H9 (cell line): ENCODE data around the gene OR52E1. TPM values are rescaled to one million over a fixed set of nuclear protein-coding genes. Genes with fewer than 3 reads are reported as not detected.

Experiments used
- DNase-seq: peaks from one replicate; pipeline ENCODE4 v3.0.0-alpha.2; 2017
- H2AFZ ChIP-seq: one replicate; pipeline ENCODE4 v1.6.1; 2013; ENCODE audit warnings: mild to moderate bottlenecking, low read length, control low read depth, moderate library complexity
- H2AK5ac ChIP-seq: 2 replicates; pipeline ENCODE4 v1.6.1; 2013; ENCODE audit warnings: low read length, control low read depth, mixed read lengths; ENCODE audit not compliant: insufficient read length
- H2BK120ac ChIP-seq: one replicate; pipeline ENCODE4 v1.6.1; 2013; ENCODE audit warnings: low read depth, mild to moderate bottlenecking, low read length, control low read depth, inconsistent platforms; ENCODE audit not compliant: poor library complexity, severe bottlenecking
- H2BK12ac ChIP-seq: 2 replicates; pipeline ENCODE4 v1.6.1; 2013; ENCODE audit warnings: low read length, control low read depth, mixed read lengths, low read depth; ENCODE audit not compliant: insufficient read length
- H2BK15ac ChIP-seq: 2 replicates; pipeline ENCODE4 v1.6.1; 2013; ENCODE audit warnings: low read depth, low read length, control low read depth
- H2BK20ac ChIP-seq: one replicate; pipeline ENCODE4 v1.6.1; 2013; ENCODE audit warnings: low read depth, mild to moderate bottlenecking, low read length, control low read depth, inconsistent platforms; ENCODE audit not compliant: poor library complexity, severe bottlenecking
- H2BK5ac ChIP-seq: 2 replicates; pipeline ENCODE4 v1.6.1; 2013; ENCODE audit warnings: low read length, control low read depth, mixed read lengths; ENCODE audit not compliant: insufficient read length
- H3K14ac ChIP-seq: 2 replicates; pipeline ENCODE4 v1.6.1; 2013; ENCODE audit warnings: low read length, control low read depth; ENCODE audit not compliant: insufficient read depth
- H3K18ac ChIP-seq: 2 replicates; pipeline ENCODE4 v1.6.1; 2013; ENCODE audit warnings: low read depth, mild to moderate bottlenecking, mixed read lengths, low read length, control low read depth; ENCODE audit not compliant: insufficient read length
- H3K23ac ChIP-seq: 2 replicates; pipeline ENCODE4 v1.6.1; 2013; ENCODE audit warnings: low read length, control low read depth, mixed read lengths, low read depth; ENCODE audit not compliant: insufficient read length
- H3K23me2 ChIP-seq: 2 replicates; pipeline ENCODE4 v1.6.1; 2013; ENCODE audit warnings: low read depth, mild to moderate bottlenecking, mixed read lengths, low read length, control low read depth; ENCODE audit not compliant: insufficient read length, poor library complexity, severe bottlenecking
- H3K27ac ChIP-seq: 2 replicates; pipeline ENCODE4 v1.5.1; 2013; ENCODE audit warnings: low read length, control low read depth, mixed read lengths, low read depth; ENCODE audit not compliant: insufficient read length
- H3K27me3 ChIP-seq: 2 replicates; pipeline ENCODE4 v1.6.1; 2013; ENCODE audit warnings: low read length, control low read depth, inconsistent platforms; ENCODE audit not compliant: insufficient read depth
- H3K4ac ChIP-seq: 2 replicates; pipeline ENCODE4 v1.6.1; 2013; ENCODE audit warnings: low read depth, mild to moderate bottlenecking, control low read depth, inconsistent platforms, low read length, moderate library complexity
- H3K4me1 ChIP-seq: 2 replicates; pipeline ENCODE4 v1.6.1; 2013; ENCODE audit warnings: low read length, control low read depth, inconsistent platforms; ENCODE audit not compliant: insufficient read depth
- H3K4me2 ChIP-seq: 2 replicates; pipeline ENCODE4 v1.6.1; 2013; ENCODE audit warnings: low read length, control low read depth, mixed read lengths; ENCODE audit not compliant: insufficient read length, insufficient read depth
- H3K56ac ChIP-seq: 2 replicates; pipeline ENCODE4 v1.6.1; 2013; ENCODE audit warnings: low read depth, mild to moderate bottlenecking, mixed read lengths, low read length, control low read depth; ENCODE audit not compliant: insufficient read length
- H3K79me1 ChIP-seq: 2 replicates; pipeline ENCODE4 v1.6.1; 2013; ENCODE audit warnings: low read depth, mild to moderate bottlenecking, moderate library complexity, low read length, control low read depth, inconsistent platforms; ENCODE audit not compliant: insufficient read depth, poor library complexity, severe bottlenecking
- H3K79me2 ChIP-seq: 2 replicates; pipeline ENCODE4 v1.6.1; 2013; ENCODE audit warnings: low read length, control low read depth, inconsistent platforms; ENCODE audit not compliant: insufficient read depth
- H3K9ac ChIP-seq: 2 replicates; pipeline ENCODE4 v1.6.1; 2013; ENCODE audit warnings: low read length, control low read depth, mixed read lengths; ENCODE audit not compliant: insufficient read length; ENCODE audit errors: extremely low read depth
- H3K9me3 ChIP-seq: one replicate; pipeline ENCODE4 v1.6.1; 2013; ENCODE audit warnings: low read depth, low read length, inconsistent platforms; ENCODE audit not compliant: control insufficient read depth
- H3T11ph ChIP-seq: one replicate; pipeline ENCODE4 v1.6.1; 2013; ENCODE audit warnings: mild to moderate bottlenecking, low read length, control low read depth, inconsistent platforms
- H4K20me1 ChIP-seq: one replicate; pipeline ENCODE4 v1.6.1; 2013; ENCODE audit not compliant: control insufficient read depth, insufficient read length, insufficient read depth
- H4K5ac ChIP-seq: 2 replicates; pipeline ENCODE4 v1.6.1; 2013; ENCODE audit warnings: low read depth, mild to moderate bottlenecking, mixed read lengths, low read length, control low read depth; ENCODE audit not compliant: insufficient read length
- H4K8ac ChIP-seq: replicated peaks from 2 replicates; pipeline ENCODE4 v1.6.1; 2013; ENCODE audit warnings: low read length, control low read depth, mixed read lengths, low read depth; ENCODE audit not compliant: insufficient read length
- H4K91ac ChIP-seq: 2 replicates; pipeline ENCODE4 v1.6.1; 2013; ENCODE audit warnings: low read depth, mild to moderate bottlenecking, moderate library complexity, mixed read lengths, low read length, control low read depth; ENCODE audit not compliant: insufficient read length
- H3K27ac Mint-ChIP-seq, 3 experiments: 2 replicates in 2 of 3; 3 replicates in 1 of 3; pipeline ENCODE4 v1.8.0; 2020 to 2021; ENCODE audit warnings: mixed read lengths in 3 of 3, mild to moderate bottlenecking in 1 of 3, moderate library complexity in 1 of 3
- H3K27me3 Mint-ChIP-seq: 2 replicates; pipeline ENCODE4 v1.8.0; 2021; ENCODE audit warnings: low read depth, mild to moderate bottlenecking, moderate library complexity, mixed read lengths
- H3K36me3 Mint-ChIP-seq, 3 experiments: 2 replicates in 2 of 3; 3 replicates in 1 of 3; pipeline ENCODE4 v1.8.0; 2020 to 2021; ENCODE audit warnings: low read depth in 3 of 3, mixed read lengths in 3 of 3; ENCODE audit not compliant: insufficient read depth in 1 of 3
- H3K4me1 Mint-ChIP-seq, 2 experiments: 2 replicates each; pipeline ENCODE4 v1.8.0; 2020; ENCODE audit warnings: mixed read lengths in 2 of 2
- H3K4me3 Mint-ChIP-seq, 2 experiments: 2 replicates in 1 of 2; 3 replicates in 1 of 2; pipeline ENCODE4 v1.8.0; 2020 to 2021; ENCODE audit warnings: mild to moderate bottlenecking in 2 of 2, mixed read lengths in 2 of 2, moderate library complexity in 1 of 2
- H3K9me3 Mint-ChIP-seq, 2 experiments: 2 replicates in 1 of 2; 3 replicates in 1 of 2; pipeline ENCODE4 v1.8.0; 2020; ENCODE audit warnings: mild to moderate bottlenecking in 2 of 2, mixed read lengths in 2 of 2, moderate library complexity in 1 of 2
- CTCF ChIP-seq: fragments of 200-600 bp; sonication (generic); conservative IDR thresholded peaks from 3 replicates; pipeline ENCODE4 v1.8.0; 2021; ENCODE audit warnings: antibody characterized with exemption, mild to moderate bottlenecking
- WGBS: extraction: QIAGEN DNeasy Blood & Tissue Kit; methylation state at CpG from one replicate; pipeline ENCODE4 v1.1.7; 2013; ENCODE audit warnings: missing lambda C conversion rate, low lambda C conversion rate, mixed read lengths; ENCODE audit not compliant: insufficient read length; ENCODE audit errors: extremely low coverage; 5-methylcytosine and 5-hydroxymethylcytosine counted together
- total RNA-seq: library from RNA; stranded (reverse); gene quantifications from 2 replicates; pipeline ENCODE4 v1.2.1, GENCODE V29; 2021

The OR52E1 gene
- total RNA-seq, 1 experiment from 2014 or later, result not detected

DNA sequence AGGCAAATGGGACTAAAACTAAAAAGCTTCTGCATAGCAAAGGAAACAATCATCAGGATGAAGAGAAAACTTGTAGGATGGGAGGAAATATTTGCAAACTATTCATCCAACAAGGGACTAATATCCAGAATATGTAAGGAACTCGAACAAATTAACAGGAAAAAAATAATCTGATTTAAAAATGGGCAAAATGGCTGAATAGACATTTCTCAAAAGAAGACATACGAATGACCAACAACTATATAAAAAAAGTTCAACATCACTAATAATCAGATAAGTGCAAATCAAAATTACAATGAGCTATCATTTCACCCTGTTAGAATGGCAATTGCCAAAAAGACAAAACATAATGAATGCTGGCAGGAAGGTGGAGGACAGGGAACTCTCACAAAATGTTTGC lies 12.0 kb downstream of the OR52E1 start:
- no CpG with 5 or more reads among the region's 2 CpGs for WGBS
- Histone ChIP-seq H2BK120ac (no peak overlapping the region), H3K4ac (no peak overlapping the region), H2BK5ac (no peak overlapping the region), H3K23ac (no peak overlapping the region), H3K27me3 (no peaks in the 10 kb centered on the region), H2AK5ac (no peak overlapping the region), H4K5ac (no peak overlapping the region), H3K79me2 (no peaks in the 10 kb centered on the region), H3K4me1 (no peaks in the 10 kb centered on the region), H2BK20ac (no peak overlapping the region), H3K27ac (no peak overlapping the region), H3K18ac (no peak overlapping the region), H4K8ac (no peak overlapping the region), H3T11ph (no peak overlapping the region), H3K56ac (no peak overlapping the region), H2BK15ac (no peak overlapping the region), H3K23me2 (no peaks in the 10 kb centered on the region), H3K9ac (no peak overlapping the region), H3K14ac (no peak overlapping the region), H2BK12ac (no peak overlapping the region), H4K91ac (no peak overlapping the region), H3K79me1 (no peaks in the 10 kb centered on the region), H4K20me1 (no peaks in the 10 kb centered on the region), H2AFZ (no peak overlapping the region), H3K9me3 (no peaks in the 10 kb centered on the region), H3K4me2 (no peak overlapping the region)
- H3K36me3 Mint-ChIP-seq, result no peaks in the 10 kb centered on the region
- no peak for TF ChIP-seq CTCF
- no peak for DNase-seq
- H3K27me3 Mint-ChIP-seq, result no peaks in the 10 kb centered on the region; the same call in 1 of the 2 replicates
- H3K27ac Mint-ChIP-seq, result no peak overlapping the region
- H3K9me3 Mint-ChIP-seq, result no peaks in the 10 kb centered on the region
- no peak overlapping the region for H3K4me3 Mint-ChIP-seq
- no peaks in the 10 kb centered on the region for H3K4me1 Mint-ChIP-seq
